Vagina (tissue), 2 donors: ENCODE data around the gene EIF2B5. TPM values are rescaled to one million over a fixed set of nuclear protein-coding genes. Genes with fewer than 3 reads are reported as not detected.

Experiments used
- DNase-seq, 2 donors: peaks; one replicate each; pipeline ENCODE4 v3.0.0-alpha.2; 2017; ENCODE audit errors: extremely low spot score in 2 of 2
- H3K27ac ChIP-seq: fragments of 200-600 bp; sonication (generic); one replicate; pipeline ENCODE4 v1.5.1; 2019
- H3K27me3 ChIP-seq: fragments of 200-600 bp; sonication (generic); one replicate; pipeline ENCODE4 v1.5.1; 2019
- H3K36me3 ChIP-seq, 2 donors: fragments of 200-600 bp; sonication (generic); one replicate each; pipeline ENCODE4 v1.5.1; 2017 to 2019
- H3K4me1 ChIP-seq: fragments of 200-600 bp; sonication (generic); one replicate; pipeline ENCODE4 v1.5.1; 2019
- H3K4me3 ChIP-seq, 2 donors: fragments of 200-600 bp; sonication (generic); 1 replicate in 1 of 2; 2 replicates in 1 of 2; pipeline ENCODE4 v1.5.1; 2016 to 2019
- H3K9me3 ChIP-seq: fragments of 200-600 bp; sonication (generic); one replicate; pipeline ENCODE4 v1.5.1; 2019
- CTCF ChIP-seq, 3 experiments: fragments of 450-650 bp in 2 of 3; fragments of 200-600 bp in 1 of 3; sonication (generic) in 1 of 3; IDR thresholded peaks; one replicate each; pipeline ENCODE4 v1.5.1; 2017 to 2019; ENCODE audit warnings: antibody characterized with exemption in 3 of 3, mild to moderate bottlenecking in 2 of 3, moderate library complexity in 2 of 3
- POLR2A ChIP-seq, 2 donors: fragments of 450-650 bp; IDR thresholded peaks; one replicate each; pipeline ENCODE4 v1.6.1; 2017; ENCODE audit warnings: antibody characterized with exemption in 2 of 2, mild to moderate bottlenecking in 2 of 2, moderate library complexity in 2 of 2
- POLR2AphosphoS5 ChIP-seq, 2 donors: sonication (generic); formaldehyde crosslinking; IDR thresholded peaks; one replicate each; pipeline ENCODE4 v1.9.0; 2017; ENCODE audit warnings: antibody characterized with exemption in 2 of 2, mild to moderate bottlenecking in 2 of 2, low read depth in 1 of 2; ENCODE audit not compliant: insufficient read depth in 1 of 2
- intact Hi-C: fragments of 100-400 bp; cut with DNase I; formaldehyde crosslinking; loops from one replicate; pipeline ENCODE4 v1.15.1; 2023
- total RNA-seq: library from RNA; depleted of rRNA; stranded (reverse); fragments of >200 nt; gene quantifications from one replicate; pipeline ENCODE4 v1.2.3, GENCODE V29; 2016

The EIF2B5 gene
- total RNA-seq, 1 donor from 2014 or later: 30.2 TPM

- peaks cover 0 to 51% of the 10 kb centered on the region in 2 donors for H3K36me3 ChIP-seq
- no peaks in the 10 kb centered on the region for H3K9me3 ChIP-seq
- H3K4me3 ChIP-seq: no peak overlapping the region
- no peak overlapping the region for H3K27ac ChIP-seq
- intact Hi-C loops: no loop called here
- H3K27me3 ChIP-seq: no peaks in the 10 kb centered on the region
- no peak for DNase-seq
- peaks cover 30% of the 10 kb centered on the region for H3K4me1 ChIP-seq
- no peak for TF ChIP-seq POLR2AphosphoS5 (IDR thresholded peaks at IDR 0.05; ENCODE audit: insufficient read depth in 1 of 2, low read depth in 1 of 2)
- TF ChIP-seq CTCF (IDR thresholded peaks at IDR 0.05): no peak
- no peak for TF ChIP-seq POLR2A (IDR thresholded peaks at IDR 0.05)
Observed at GRCh38 chr3:184172681-184173373, 37.7 kb downstream of the EIF2B5 start.

- Histone ChIP-seq H3K27ac (no peak overlapping the region), H3K4me1 (peaks cover 33% of the 10 kb centered on the region), H3K4me3 (no peak overlapping the region), H3K36me3 (peaks cover 0 to 51% of the 10 kb centered on the region in 2 donors), H3K27me3 (no peaks in the 10 kb centered on the region), H3K9me3 (no peaks in the 10 kb centered on the region)
- no peak for DNase-seq
- TF ChIP-seq CTCF (IDR thresholded peaks at IDR 0.05) (no peak), POLR2AphosphoS5 (IDR thresholded peaks at IDR 0.05; ENCODE audit: insufficient read depth in 1 of 2, low read depth in 1 of 2) (no peak), POLR2A (IDR thresholded peaks at IDR 0.05) (no peak)
- intact Hi-C loops: no loop called here
Observed at GRCh38 chr3:184173374-184173722, 38.2 kb downstream of the EIF2B5 start.

- H3K9me3 ChIP-seq: no peaks in the 10 kb centered on the region
- no peaks in the 10 kb centered on the region for H3K27me3 ChIP-seq
- peak overlapping the region; percentile 53 for H3K27ac ChIP-seq
- H3K36me3 ChIP-seq: peaks cover 0 to 54% of the 10 kb centered on the region in 2 donors
- TF ChIP-seq CTCF (IDR thresholded peaks at IDR 0.05) (no peak), POLR2AphosphoS5 (IDR thresholded peaks at IDR 0.05; ENCODE audit: insufficient read depth in 1 of 2, low read depth in 1 of 2) (no peak), POLR2A (IDR thresholded peaks at IDR 0.05) (no peak)
- intact Hi-C loops: no loop called here
- no peak for DNase-seq
- H3K4me1 ChIP-seq: peaks cover 33% of the 10 kb centered on the region
- H3K4me3 ChIP-seq: peak overlapping the region in 1 of 2 donors; percentile 78
Observed at GRCh38 chr3:184174284-184174645, 39.1 kb downstream of the EIF2B5 start.

GRCh38 chr3:184174646-184175492 is 39.7 kb downstream of the EIF2B5 start, which contains the start of gene AP2M1:
TSS of gene AP2M1 (plus strand) at chr3:184174855. CDS start at chr3:184176994, 2,139 bp downstream.
- Histone ChIP-seq H3K4me3 (peak within 1 kb of the TSS; percentile 78 to 98), H3K27ac (peak within 1 kb of the TSS; percentile 94), H3K9me3 (no peaks in the 10 kb centered on the region), H3K36me3 (peaks cover 0 to 55% of the 10 kb centered on the region in 2 donors), H3K4me1 (peaks cover 33% of the 10 kb centered on the region), H3K27me3 (no peaks in the 10 kb centered on the region)
- intact Hi-C loops: no loop called here
- TF ChIP-seq POLR2AphosphoS5 (IDR thresholded peaks at IDR 0.05; ENCODE audit: insufficient read depth in 1 of 2, low read depth in 1 of 2) (peak; percentile 90 to 91), CTCF (IDR thresholded peaks at IDR 0.05) (no peak), POLR2A (IDR thresholded peaks at IDR 0.05) (peak in 1 of 2 donors; percentile 88)
- peak in 1 of 2 donors; percentile 99 for DNase-seq
